Vagina (tissue), 2 donors: ENCODE results near the gene ENTREP3.

Experiments used
- CTCF ChIP-seq, 3 experiments: fragments of 450-650 bp in 2 of 3; fragments of 200-600 bp in 1 of 3; sonication (generic) in 1 of 3; IDR thresholded peaks; one replicate each; pipeline ENCODE4 v1.5.1; 2017 to 2019; ENCODE audit warnings: antibody characterized with exemption in 3 of 3, mild to moderate bottlenecking in 2 of 3, moderate library complexity in 2 of 3
- POLR2A ChIP-seq, 2 donors: fragments of 450-650 bp; IDR thresholded peaks; one replicate each; pipeline ENCODE4 v1.6.1; 2017; ENCODE audit warnings: antibody characterized with exemption in 2 of 2, mild to moderate bottlenecking in 2 of 2, moderate library complexity in 2 of 2

- peak in 1 of 2 donors; percentile 82 for TF ChIP-seq POLR2A (IDR thresholded peaks at IDR 0.05)
- peak in 1 of 3 experiments; percentile 45 for TF ChIP-seq CTCF (IDR thresholded peaks at IDR 0.05)
These were observed 18.3 kb upstream of the ENTREP3 start, which contains the start of gene CLK2 for GRCh38 chr1:155273343-155274245.
